CD4-positive, alpha-beta T cell treated with Interleukin-10 for 1 hour (primary cell): ENCODE data around the gene SLC35D2.
"Not testable (repeated sequence)": the region's sequence is repeated elsewhere in the genome, so short reads cannot be mapped to it uniquely, and the experiment has no call there.

Experiments used
- DNase-seq: peaks from one replicate; pipeline ENCODE4 v3.0.0-alpha.2; 2020

SLC35D2 gene

GRCh38 chr9:96350866-96351265 lies 32.6 kb downstream of the SLC35D2 start:
- DNase-seq, result no peak

- no peak for DNase-seq
Measured at GRCh38 chr9:96348261-96348660, 35.2 kb downstream of the SLC35D2 start.

- no peak for DNase-seq
Measured at GRCh38 chr9:96345551-96345950, 38.0 kb downstream of the SLC35D2 start.

DNA sequence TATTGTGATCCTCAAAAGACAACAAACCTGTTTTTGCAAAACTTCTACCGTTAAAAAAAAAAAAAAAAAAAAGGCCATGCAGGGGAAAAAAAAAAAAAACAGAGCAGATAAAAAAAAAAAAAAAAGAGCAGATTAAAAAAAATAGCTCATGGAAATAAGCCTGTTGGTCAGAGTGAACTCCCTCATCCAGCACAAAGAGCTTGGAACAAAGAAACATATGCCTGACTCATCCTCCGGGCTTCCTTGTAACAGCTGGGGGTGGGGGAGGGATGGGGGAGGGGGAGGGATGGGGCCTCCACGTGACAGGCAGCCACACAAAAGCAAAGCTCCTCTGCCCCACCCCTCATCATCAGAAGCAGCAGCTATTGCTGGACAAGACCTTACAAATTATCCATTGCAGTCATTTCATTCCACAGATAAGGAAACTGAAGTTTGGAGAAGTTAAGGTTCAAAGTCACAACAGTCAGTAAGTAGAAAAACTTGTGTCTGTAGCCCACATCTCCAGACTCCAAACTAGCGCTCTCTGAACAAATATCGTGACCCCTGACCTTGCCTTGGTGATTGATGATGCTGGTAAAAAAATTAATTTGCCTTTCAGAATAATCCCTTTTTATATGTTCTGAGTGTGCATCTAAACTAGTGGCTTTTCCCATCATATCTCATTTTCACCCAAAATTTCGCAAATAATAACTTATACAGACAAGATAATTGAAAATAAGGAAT lies 38.9 kb downstream of the SLC35D2 start:
- no peak for DNase-seq

DNA sequence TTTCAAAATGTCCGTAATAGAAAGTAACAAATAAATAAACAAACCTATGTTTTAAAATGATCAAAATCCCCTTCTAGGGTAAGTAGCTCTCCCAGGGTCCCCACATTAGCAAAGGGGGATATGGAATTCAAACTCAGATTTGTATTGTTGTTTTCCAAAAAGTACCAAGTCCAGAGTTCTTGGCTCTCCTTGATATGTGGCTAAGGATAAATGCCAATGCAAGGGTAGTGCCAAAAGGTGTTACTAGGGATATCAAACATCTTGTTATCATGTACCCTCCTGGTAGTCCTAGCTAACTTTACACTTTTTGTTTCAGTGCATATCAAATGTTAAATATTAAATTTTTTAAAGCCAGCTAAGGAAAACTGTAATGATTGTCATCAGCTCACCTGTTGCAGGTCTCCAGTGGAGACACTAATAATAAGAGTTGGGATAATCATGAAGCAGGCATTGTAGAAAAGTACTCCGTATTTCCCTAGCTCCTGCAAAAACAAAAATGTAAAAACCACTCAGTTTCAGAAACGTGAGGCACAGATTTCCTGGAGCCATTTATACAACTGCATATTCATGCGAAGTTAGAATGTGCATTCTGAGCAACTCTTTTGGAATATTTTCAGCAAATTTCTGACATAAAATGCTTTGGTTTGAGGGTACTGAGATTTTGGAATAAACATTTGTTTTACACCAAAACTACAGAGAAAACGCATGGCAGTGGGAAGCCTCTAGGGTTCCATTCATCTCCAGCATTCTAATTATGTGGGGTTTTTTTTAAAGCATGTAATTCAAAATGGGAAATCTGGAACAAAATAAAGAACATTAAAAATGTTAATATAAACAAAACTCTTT lies 39.8 kb downstream of the SLC35D2 start:
- DNase-seq, result no peak

GRCh38 chr9:96342571-96343245 lies 40.8 kb downstream of the SLC35D2 start:
- DNase-seq, result no peak

DNA sequence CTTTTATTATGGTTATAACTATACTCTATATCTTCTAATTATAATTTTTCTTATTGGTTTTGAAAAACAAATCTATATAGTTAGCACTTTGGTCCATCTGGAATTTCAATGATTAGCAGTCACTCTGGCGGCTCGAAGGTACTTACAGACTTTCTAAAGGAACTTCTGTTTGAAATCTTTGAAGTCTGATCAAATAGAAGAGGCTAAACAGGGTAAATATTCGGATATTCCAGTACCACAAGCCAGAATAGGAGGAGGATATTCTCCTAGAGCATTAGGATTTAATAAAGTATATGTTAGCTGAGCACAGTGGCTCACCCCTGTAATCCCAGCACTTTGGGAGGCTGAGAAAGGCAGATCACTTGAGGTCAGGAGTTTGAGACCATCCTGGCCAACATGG lies 42.8 kb downstream of the SLC35D2 start:
- no peak for DNase-seq

- DNase-seq, result no peak
Measured at GRCh38 chr9:96338299-96338698, 45.2 kb downstream of the SLC35D2 start.

DNA sequence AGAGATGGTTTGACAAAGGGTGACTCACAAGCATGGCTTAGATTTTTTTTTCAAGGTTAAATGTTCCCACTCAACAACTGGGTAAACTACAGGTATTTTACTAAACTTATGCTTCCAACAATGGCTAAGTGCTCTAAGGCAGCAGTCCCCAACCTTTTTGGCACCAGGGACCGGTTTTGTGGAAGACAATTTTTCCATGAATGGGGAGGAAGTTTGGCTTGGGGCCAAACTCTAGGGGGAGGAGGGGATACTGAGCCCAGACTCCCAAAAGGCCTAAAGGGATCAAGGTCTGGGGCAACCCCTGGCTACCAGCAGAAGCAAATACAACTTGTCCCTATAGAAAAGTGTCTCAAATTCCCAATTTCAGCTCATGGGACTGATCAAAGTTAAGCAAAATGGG lies 49.6 kb downstream of the SLC35D2 start:
- no peak for DNase-seq

DNA sequence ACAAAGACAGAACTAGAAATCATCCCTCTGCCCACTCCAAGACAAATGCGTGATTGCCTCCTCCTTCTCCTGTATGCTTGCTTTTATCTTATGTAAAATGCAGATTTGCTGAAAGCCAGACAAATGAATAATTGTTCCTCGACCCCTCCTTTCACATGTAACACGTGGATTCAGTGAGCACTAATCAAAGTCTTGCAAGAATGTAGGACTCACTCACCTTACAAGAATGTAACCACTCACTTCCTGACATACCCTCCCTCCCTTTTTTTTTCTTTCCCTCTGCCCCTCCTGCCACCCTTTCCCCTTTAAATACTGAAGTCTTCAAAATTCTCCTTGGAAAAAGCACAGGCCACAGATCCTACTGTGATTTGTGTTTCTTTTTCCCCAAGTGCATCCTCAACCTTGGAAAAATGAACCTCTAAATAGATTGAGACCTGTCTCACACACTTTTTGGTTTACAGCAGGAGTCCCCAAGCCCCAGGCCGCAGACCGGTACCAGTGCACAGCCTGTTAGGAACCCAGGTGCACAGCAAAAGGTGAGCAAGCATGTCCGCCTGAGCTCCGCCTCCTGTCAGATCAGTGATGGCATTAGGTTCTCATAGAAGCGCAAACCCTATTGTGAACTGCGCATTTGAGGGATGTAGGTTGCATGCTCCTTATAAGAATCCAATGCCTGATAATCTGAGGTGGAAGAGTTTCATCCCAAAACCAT lies 52.1 kb downstream of the SLC35D2 start:
- no peak for DNase-seq

GRCh38 chr9:96327694-96328352 lies 55.7 kb downstream of the SLC35D2 start:
- DNase-seq, result peak; percentile 73

- no peak for DNase-seq
Measured at GRCh38 chr9:96323169-96323568, 60.3 kb downstream of the SLC35D2 start.

DNA sequence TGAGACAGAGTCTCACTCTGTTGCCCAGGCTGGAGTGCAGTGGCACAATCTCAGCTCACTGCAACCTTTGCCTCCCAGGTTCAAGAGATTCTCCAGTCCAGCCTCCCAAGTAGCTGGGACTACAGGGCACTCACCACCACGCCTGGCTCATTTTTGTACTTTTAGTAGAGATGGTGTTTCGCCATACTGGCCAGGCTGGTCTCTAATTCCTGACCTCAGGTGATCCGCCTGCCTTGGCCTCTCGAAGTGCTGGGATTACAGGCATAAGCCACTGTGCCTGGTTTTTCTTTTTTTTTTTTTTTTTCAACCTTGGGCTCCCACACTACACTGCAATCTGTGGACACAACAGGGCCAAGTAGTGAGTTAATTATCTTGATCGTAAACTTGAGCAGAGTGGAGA lies 60.8 kb downstream of the SLC35D2 start:
- not testable (repeated sequence) for DNase-seq

DNA sequence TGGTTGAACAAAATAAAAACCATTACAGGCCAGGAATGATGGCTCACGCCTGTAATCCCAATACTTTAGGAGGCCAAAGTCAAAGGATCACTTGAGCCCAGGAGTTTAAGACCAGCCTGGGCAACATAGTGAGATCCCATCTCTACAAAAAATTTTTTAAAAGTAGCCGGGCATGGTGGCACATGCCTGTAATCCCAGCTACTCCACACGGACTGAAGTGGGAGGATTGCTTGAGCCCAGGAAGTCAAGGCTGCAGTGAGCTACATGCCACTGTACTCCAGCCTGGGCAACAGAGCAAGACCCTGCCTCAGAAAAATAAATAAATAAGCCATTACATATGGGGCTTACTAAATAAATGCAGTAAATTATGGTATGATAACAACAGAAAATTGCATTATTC lies 61.3 kb downstream of the SLC35D2 start:
- DNase-seq, result not testable (repeated sequence)

- DNase-seq, result no peak
Measured at GRCh38 chr9:96321515-96321914, 62.0 kb downstream of the SLC35D2 start.

DNA sequence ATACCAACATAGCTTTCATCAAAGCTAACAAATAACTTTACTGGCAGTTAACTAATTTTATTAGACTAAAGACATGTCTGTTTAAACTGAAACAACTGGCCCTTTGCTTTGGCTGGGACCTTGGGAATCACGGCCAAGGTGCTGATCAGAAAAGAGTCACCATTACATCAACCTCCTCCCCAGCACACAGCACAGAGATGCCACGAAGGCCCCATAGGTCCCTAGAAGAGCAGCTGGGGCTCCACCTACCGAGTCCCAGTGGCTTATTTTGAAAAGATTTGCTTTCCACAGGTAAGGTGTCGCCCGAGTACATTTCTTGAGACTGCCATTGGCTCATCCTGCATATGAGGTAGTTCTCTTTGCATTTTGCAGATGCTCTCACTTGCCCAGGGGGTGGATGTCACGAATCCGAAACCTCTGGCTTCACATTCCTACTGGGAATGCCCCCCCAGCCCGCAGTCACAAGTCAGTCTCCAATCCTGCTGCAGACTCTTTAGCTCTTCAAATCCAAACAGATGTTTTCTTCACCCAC lies 62.7 kb downstream of the SLC35D2 start:
- DNase-seq, result no peak

GRCh38 chr9:96318921-96319565 lies 64.5 kb downstream of the SLC35D2 start:
- no peak for DNase-seq

DNA sequence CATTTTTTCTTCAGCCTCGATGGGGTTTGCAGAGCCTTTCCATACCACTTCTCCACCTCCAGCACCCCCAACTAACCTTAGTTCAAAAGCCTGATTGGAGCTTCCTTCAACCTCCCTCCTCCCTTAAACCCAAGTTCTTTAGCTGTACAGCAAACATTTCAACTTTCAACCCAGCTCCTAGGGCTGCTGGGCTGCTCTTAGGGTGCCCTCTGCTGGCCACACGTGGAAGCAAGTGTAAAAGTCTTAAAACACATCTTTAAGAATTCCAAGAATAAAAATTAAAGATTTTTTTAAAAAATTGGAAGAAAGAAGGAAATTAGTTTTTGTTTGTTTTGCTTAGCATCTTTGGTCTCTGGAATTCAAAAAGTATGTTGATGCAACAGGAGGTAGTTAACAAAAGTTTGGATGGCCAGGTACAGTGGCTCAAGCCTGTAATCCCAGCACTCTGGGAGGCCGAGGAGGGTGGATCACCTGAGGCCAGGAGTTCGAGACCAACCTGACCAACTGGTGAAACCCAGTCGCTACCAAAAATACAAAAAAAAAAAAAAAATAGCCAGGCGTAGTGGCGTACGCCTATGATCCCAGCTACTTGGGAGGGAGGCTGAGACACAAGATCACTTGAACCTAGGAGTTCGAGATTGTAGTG lies 66.1 kb downstream of the SLC35D2 start:
- peak; percentile 38 for DNase-seq

- no peak for DNase-seq
Measured at GRCh38 chr9:96309850-96310249, 73.7 kb downstream of the SLC35D2 start.

- DNase-seq, result not testable (repeated sequence)
Measured at GRCh38 chr9:96306958-96307357, 76.6 kb downstream of the SLC35D2 start.

- no peak for DNase-seq
Measured at GRCh38 chr9:96305171-96305570, 78.3 kb downstream of the SLC35D2 start.
